ENCODE data around the gene REM2. TPM values are rescaled to one million over a fixed set of nuclear protein-coding genes. Genes with fewer than 3 reads are reported as not detected.

Gene REM2
- total RNA-seq, 2 experiments from 2014 or later: 9.2 to 9.4 TPM

GRCh38 chr14:22926316-22926715 lies 43.3 kb downstream of the REM2 start:
- Mint-ChIP-seq H3K27ac (no peak overlapping the region), H3K9me3 (no peaks in the 10 kb centered on the region), H3K36me3 (ENCODE audit: low read depth) (peaks cover 43% of the 10 kb centered on the region), H3K27me3 (no peaks in the 10 kb centered on the region), H3K4me3 (no peak overlapping the region), H3K4me1 (ENCODE audit: low read depth) (peaks cover 7% of the 10 kb centered on the region)
- Histone ChIP-seq H3K36me3 (ENCODE audit: insufficient read depth, low read length) (peaks cover 51% of the 10 kb centered on the region), H3K4me1 (ENCODE audit: insufficient read depth, low read length) (peaks cover 30% of the 10 kb centered on the region), H3K9me3 (ENCODE audit: control insufficient read depth in 1 of 2, insufficient read depth in 1 of 2, low read length in 2 of 2) (no peaks in the 10 kb centered on the region), H3K27ac (ENCODE audit: low read depth in 1 of 2, low read length in 2 of 2) (no peak overlapping the region), H3K27me3 (ENCODE audit: control insufficient read depth in 1 of 2, insufficient read depth in 2 of 2, low read length in 2 of 2) (no peaks in the 10 kb centered on the region), H3K4me3 (ENCODE audit: low read length) (no peak overlapping the region)
- POLR2A ChIA-PET: no interaction called here
- intact Hi-C loops (cut with DNase I, micrococcal nuclease): loop anchor here in 1 of 2 experiments (10.0 kb wide), 2 partner anchors 368 to 398 kb away; partner anchors contain the start of gene PABPN1
- CTCF ChIA-PET: no interaction called here
- DNase-seq (no peak), ATAC-seq (ENCODE audit: poor library complexity) (no peak)
- TF ChIP-seq CTCF (IDR thresholded peaks at IDR 0.05): no peak

GRCh38 chr14:22928237-22929103 lies 45.4 kb downstream of the REM2 start:
- ATAC-seq (ENCODE audit: poor library complexity): no peak
- ChIA-PET POLR2A (interaction anchor here (0.5 to 3.6 kb wide), 25 partner anchors 10 to 390 kb away, joined by 3 to 68 read pairs (median 5); partner anchors contain the start of genes ACIN1, AJUBA, C14orf119 and DAD1), CTCF (interaction anchor here (1.1 to 3.0 kb wide), 12 partner anchors 9 to 167 kb away, joined by 3 to 17 read pairs (median 5); partner anchors contain the start of genes ACIN1, AJUBA, C14orf119 and CDH24)
- TF ChIP-seq CTCF (IDR thresholded peaks at IDR 0.05): no peak
- no peak overlapping the region for H3K4me3 Mint-ChIP-seq
- peaks cover 34% of the 10 kb centered on the region for H3K36me3 ChIP-seq (ENCODE audit: insufficient read depth, low read length)
- peaks cover 26% of the 10 kb centered on the region for H3K36me3 Mint-ChIP-seq (ENCODE audit: low read depth)
- no peaks in the 10 kb centered on the region for H3K9me3 ChIP-seq (ENCODE audit: control insufficient read depth in 1 of 2, insufficient read depth in 1 of 2, low read length in 2 of 2)
- no peaks in the 10 kb centered on the region for H3K27me3 Mint-ChIP-seq
- peaks cover 7% of the 10 kb centered on the region for H3K4me1 Mint-ChIP-seq (ENCODE audit: low read depth)
- intact Hi-C loops (cut with DNase I, micrococcal nuclease): loop anchor here (1.0 to 10.0 kb wide), 5 partner anchors 9 to 396 kb away; partner anchors contain the start of genes RBM23 (in 2 of the 2), HAUS4 (in 1 of the 2), LRP10 (in 1 of the 2) and PABPN1 (in 1 of the 2)
- H3K9me3 Mint-ChIP-seq: no peaks in the 10 kb centered on the region
- peak overlapping the region; percentile 91 for H3K4me3 ChIP-seq (ENCODE audit: low read length)
- peaks cover 30% of the 10 kb centered on the region for H3K4me1 ChIP-seq (ENCODE audit: insufficient read depth, low read length)
- DNase-seq: peak in 2 of 14 experiments; percentile 9 to 31
- no peak overlapping the region for H3K27ac Mint-ChIP-seq
- no peaks in the 10 kb centered on the region for H3K27me3 ChIP-seq (ENCODE audit: control insufficient read depth in 1 of 2, insufficient read depth in 2 of 2, low read length in 2 of 2)
- peak overlapping the region; percentile 79 to 88 for H3K27ac ChIP-seq (ENCODE audit: low read depth in 1 of 2, low read length in 2 of 2)

GRCh38 chr14:22929104-22929960 lies 46.3 kb downstream of the REM2 start, which contains the start of gene PRMT5:
TSS of gene PRMT5 (minus strand) at chr14:22929376. CDS start at chr14:22929361, 15 bp downstream.
- Mint-ChIP-seq H3K4me1 (ENCODE audit: low read depth) (peaks cover 11% of the 10 kb centered on the region), H3K4me3 (no peak within 1 kb of the TSS), H3K27me3 (no peaks in the 10 kb centered on the region), H3K9me3 (no peaks in the 10 kb centered on the region), H3K27ac (no peak within 1 kb of the TSS), H3K36me3 (ENCODE audit: low read depth) (peaks cover 18% of the 10 kb centered on the region)
- H3K27me3 ChIP-seq (ENCODE audit: control insufficient read depth in 1 of 2, insufficient read depth in 2 of 2, low read length in 2 of 2): no peaks in the 10 kb centered on the region
- DNase-seq (peak; percentile 93 to 100 (median 97)), ATAC-seq (ENCODE audit: poor library complexity) (peak; percentile 96)
- H3K27ac ChIP-seq (ENCODE audit: low read depth in 1 of 2, low read length in 2 of 2): peak within 1 kb of the TSS; percentile 79 to 88
- H3K4me1 ChIP-seq (ENCODE audit: insufficient read depth, low read length): peaks cover 30% of the 10 kb centered on the region
- intact Hi-C loops (cut with DNase I, micrococcal nuclease): loop anchor here (1.0 to 10.0 kb wide), 5 partner anchors 10 to 395 kb away; partner anchors contain the start of genes RBM23 (in 2 of the 2), HAUS4 (in 1 of the 2), LRP10 (in 1 of the 2) and PABPN1 (in 1 of the 2)
- no peaks in the 10 kb centered on the region for H3K9me3 ChIP-seq (ENCODE audit: control insufficient read depth in 1 of 2, insufficient read depth in 1 of 2, low read length in 2 of 2)
- TF ChIP-seq CTCF (IDR thresholded peaks at IDR 0.05): no peak
- peak within 1 kb of the TSS; percentile 91 for H3K4me3 ChIP-seq (ENCODE audit: low read length)
- H3K36me3 ChIP-seq (ENCODE audit: insufficient read depth, low read length): peaks cover 26% of the 10 kb centered on the region
- POLR2A ChIA-PET: interaction anchor here (0.5 to 3.6 kb wide), 34 partner anchors 9 to 391 kb away, joined by 3 to 68 read pairs (median 5); partner anchors contain the start of genes ACIN1, AJUBA, C14orf119 and DAD1
- CTCF ChIA-PET: interaction anchor here (0.9 to 3.0 kb wide), 18 partner anchors 10 to 166 kb away, joined by 3 to 17 read pairs (median 5); partner anchors contain the start of genes ACIN1, AJUBA, C14orf119 and CDH24
